Adrenal gland (tissue), 5 donors: ENCODE data around the gene GPRIN3.

Experiments
- POLR2A ChIP-seq, 2 donors: fragments of 450-650 bp; IDR thresholded peaks; one replicate each; pipeline ENCODE4 v1.6.1; 2017; ENCODE audit warnings: antibody characterized with exemption in 2 of 2, mild to moderate bottlenecking in 2 of 2, moderate library complexity in 1 of 2
- TF ChIP-seq, protein P1 (sequence below), 6 experiments: fragments of 450-650 bp in 4 of 6; fragments of 200-600 bp in 2 of 6; sonication (generic) in 1 of 6; IDR thresholded peaks; 1 replicate in 5 of 6; 2 replicates in 1 of 6; pipeline versions ENCODE4 v1.5.1 to v1.8.0; 2016 to 2021; ENCODE audit warnings: antibody characterized with exemption in 6 of 6, mild to moderate bottlenecking in 2 of 6, moderate library complexity in 1 of 6
- donor health status: DM: no; HTN: no; CAD: no.

GRCh38 chr4:89308161-89308500 lies 531 bp upstream of the GPRIN3 start:
- TF ChIP-seq, protein P1, sequence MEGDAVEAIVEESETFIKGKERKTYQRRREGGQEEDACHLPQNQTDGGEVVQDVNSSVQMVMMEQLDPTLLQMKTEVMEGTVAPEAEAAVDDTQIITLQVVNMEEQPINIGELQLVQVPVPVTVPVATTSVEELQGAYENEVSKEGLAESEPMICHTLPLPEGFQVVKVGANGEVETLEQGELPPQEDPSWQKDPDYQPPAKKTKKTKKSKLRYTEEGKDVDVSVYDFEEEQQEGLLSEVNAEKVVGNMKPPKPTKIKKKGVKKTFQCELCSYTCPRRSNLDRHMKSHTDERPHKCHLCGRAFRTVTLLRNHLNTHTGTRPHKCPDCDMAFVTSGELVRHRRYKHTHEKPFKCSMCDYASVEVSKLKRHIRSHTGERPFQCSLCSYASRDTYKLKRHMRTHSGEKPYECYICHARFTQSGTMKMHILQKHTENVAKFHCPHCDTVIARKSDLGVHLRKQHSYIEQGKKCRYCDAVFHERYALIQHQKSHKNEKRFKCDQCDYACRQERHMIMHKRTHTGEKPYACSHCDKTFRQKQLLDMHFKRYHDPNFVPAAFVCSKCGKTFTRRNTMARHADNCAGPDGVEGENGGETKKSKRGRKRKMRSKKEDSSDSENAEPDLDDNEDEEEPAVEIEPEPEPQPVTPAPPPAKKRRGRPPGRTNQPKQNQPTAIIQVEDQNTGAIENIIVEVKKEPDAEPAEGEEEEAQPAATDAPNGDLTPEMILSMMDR (IDR thresholded peaks at IDR 0.05), result no peak
- no peak for TF ChIP-seq POLR2A (IDR thresholded peaks at IDR 0.05)
